SW 1271 (cell line): ENCODE measurements around the gene SVIL.
"Not testable (repeated sequence)": the region's sequence is repeated elsewhere in the genome, so short reads cannot be mapped to it uniquely, and the experiment has no call there.

Source experiments
- DNase-seq, 2 experiments: peaks; one replicate each; lab custom pipeline; 2025; lab: John Stamatoyannopoulos, UW

Gene SVIL

DNA sequence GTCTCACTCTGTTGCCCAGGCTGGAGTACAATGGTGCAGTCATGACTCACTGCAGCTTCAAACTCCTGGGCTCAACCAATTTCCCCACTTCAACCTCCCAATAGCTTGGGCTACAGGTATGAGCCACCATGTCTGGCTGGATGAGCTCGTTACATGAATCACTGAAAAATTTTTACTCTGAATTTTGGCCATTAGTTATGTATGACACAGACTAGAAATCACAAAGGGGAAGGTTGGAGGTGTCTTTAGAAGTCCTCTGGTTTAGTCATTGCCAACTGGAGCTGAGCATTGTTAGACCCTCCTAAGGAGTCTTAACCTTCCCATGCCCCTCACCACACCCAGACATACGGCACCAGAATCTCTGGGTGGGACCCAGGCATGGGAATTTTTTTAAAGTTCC, 34.7 kb downstream of the SVIL start:
- DNase-seq: no peak

DNA sequence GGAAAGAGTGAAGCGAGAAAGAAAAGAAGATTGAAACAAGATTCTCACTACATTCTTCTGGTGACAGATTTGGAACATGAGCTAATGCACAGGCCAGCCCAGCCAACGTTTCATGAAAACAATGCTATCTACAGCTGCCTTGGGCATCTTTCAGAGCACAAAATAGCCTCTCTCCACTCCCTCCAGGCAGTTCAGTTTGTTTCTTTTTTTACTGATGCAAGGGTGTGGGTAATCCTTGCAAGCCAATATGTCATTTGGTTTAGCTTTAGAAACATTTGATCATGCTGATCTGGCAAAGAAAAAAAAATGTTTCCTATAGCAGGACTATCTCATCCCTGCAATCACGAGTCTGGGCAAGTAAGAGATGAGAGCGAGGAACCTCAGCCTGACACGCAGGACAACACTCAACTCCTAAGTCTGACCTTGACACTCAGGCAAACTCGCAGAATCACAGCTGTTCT, 35.9 kb downstream of the SVIL start:
- DNase-seq: no peak

DNA sequence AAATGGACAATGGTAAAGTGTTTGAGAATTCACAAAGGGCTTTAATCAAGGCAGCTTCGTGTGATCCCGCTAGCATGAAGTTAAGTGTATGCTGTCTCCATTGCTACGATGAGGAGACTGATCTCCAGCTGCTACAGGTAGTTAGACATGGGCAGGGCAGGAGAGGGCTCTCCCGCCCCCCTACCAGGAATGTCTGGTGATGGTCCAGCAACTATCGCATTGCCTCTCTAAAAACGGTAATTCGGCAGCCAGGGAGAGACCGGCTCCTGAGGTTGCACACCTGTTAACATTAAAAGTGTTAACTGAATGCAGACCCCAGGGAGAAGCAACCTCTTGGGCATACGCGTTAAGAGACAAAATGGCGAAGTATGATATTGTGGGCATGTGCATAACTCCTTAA, 37.9 kb downstream of the SVIL start:
- DNase-seq: no peak

DNA sequence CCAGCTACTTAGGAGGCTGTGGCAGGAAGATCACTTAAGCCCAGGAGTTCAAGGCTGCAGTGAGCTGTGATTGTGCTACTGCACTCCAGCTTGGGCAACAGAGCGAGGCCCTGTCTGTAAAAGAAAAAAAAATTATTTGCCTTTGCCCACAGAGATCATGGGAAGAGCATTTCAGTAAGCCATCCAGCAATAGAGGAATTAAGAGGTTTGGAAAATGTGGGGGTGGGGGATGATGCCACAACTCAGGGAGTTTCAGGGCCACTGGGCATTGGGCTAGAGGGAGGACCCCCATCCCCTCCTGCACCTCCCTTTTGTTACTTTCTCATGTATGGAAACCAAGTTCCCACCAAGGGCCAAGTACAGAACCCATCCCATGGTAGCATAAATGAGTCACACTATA, 38.4 kb downstream of the SVIL start:
- DNase-seq: no peak

DNA sequence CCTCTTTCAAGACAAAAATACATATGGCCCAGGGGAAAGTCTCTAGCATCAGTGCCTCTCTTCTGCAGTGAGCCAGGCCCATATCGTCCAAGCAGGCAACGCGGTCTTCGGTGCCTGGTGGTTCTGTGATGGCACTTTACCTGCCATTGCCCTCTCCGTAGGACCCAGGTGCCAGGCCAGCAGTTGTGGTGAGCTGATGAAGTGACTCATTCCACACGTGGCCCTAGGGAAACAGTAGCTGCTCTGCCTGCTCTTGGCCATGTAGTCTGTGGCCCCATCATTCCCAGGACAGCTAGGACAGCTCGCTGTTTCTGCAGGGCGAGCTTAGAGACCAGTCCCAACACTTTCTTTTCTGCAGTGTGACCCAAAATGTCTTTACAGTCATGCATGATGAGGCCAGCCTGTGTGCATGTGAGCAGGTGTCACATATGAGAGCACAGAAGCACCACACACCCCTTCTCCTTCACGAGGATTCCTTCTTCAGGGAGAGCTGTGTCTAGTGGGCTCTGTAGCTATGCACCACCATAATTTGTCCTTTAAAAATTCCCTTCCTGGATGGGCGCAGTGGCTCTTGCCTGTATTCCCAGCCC, 39.0 kb downstream of the SVIL start:
- no peak for DNase-seq

DNA sequence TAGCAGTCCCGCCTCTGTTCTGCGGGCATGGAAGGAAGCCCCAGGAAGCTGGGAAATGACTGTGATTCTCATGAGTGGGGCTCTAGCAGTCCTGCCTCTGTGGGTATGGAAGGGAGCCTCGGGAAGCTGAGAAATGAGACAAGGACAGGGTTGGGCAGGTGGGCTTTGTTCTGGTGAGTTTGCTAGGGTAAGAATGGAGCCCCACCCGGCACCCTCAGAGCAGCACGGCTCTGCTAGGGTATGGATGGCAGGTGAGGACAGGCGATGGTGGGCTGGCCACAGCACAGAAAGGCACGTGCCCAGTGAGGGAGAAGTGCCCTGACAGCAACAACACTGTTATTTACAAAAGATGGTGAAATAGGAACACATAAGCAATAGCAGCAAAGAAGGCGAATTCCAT, 39.6 kb downstream of the SVIL start:
- no peak for DNase-seq

DNA sequence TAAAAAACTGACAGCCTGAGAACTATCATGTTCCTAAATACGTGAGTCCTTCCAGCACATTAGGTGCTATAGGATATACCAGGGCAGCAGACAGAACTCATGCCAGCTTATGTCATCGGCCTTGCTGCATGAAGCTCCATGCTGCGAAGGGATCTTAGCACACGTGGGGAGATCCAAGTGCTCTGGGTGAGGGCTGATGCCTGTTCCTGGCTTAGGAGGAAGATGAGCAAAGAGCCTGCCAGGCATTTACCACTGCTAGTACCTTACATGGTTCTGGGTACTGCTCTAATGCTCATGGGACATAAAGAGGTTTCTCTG, 43.2 kb downstream of the SVIL start:
- DNase-seq: no peak

DNA sequence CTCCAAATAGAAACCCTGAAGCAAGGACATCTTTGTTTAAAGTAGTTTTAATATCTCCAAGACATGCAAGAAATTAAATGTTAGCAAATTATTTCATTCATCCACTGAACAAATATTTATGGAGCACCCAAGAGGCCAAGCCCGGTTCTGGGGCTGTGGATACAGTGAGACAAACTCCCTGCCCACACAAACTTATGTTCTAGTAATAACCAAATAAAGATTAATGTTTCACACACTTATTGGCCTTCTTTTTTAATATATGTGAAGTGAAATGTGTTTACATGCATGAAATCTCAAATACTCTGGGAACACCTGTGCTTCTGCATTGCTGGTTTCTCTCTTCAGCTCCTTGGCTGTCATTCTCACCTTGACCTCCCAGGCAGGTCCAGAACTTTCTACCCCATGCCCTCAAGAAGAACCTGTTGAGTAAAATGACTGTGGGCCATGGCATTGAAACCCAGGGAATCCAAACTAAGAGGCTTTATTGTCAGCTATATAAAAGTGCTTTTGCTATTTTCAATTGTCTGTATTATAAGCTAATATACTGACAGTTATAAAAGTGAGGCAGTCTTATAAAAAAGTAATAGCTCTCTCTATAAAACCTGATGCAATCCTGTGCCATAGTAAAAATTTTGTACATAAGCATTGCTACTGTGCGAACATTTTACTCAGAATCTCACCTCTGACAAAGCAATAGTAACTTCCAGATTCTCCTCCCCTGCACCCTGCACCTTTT, 43.7 kb downstream of the SVIL start:
- DNase-seq: no peak

DNA sequence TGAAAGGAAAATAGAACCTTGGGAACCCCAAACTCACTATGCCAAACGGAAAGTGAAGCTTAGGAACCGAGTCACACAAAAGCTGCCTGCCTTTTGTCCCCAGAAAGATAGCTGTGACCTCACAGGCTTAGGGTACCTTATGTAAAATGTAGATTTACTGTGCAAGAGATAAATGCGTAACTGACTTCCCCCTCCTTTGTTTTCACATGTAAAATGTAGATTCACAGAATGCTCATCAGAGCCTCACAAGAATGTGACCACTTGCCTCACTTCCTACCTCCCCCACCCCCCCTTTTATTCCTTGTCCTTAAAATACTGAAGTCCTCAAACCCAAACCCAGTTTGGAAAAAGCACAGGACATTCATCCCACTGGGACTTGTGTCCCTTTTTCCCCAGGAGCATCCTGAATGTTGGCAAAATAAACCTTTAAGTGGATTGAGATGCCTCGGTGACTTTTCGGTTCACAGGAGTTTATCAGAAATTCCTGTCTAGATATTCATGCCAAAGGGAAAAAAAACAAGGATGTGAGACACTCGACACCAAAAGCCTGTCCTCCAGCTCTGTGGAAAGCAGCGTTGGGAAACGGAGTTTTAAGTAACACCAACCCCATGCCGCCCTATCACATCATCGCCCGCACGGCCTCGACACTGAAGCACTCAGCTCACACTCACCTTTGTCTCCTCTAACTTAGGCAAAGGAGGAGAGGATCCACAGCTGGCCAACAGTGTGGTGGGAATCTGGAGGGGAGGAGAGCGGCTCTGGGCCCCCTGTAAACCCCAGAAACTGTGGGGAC, 45.9 kb downstream of the SVIL start:
- DNase-seq: peak in 1 of 2 experiments; percentile 49

DNA sequence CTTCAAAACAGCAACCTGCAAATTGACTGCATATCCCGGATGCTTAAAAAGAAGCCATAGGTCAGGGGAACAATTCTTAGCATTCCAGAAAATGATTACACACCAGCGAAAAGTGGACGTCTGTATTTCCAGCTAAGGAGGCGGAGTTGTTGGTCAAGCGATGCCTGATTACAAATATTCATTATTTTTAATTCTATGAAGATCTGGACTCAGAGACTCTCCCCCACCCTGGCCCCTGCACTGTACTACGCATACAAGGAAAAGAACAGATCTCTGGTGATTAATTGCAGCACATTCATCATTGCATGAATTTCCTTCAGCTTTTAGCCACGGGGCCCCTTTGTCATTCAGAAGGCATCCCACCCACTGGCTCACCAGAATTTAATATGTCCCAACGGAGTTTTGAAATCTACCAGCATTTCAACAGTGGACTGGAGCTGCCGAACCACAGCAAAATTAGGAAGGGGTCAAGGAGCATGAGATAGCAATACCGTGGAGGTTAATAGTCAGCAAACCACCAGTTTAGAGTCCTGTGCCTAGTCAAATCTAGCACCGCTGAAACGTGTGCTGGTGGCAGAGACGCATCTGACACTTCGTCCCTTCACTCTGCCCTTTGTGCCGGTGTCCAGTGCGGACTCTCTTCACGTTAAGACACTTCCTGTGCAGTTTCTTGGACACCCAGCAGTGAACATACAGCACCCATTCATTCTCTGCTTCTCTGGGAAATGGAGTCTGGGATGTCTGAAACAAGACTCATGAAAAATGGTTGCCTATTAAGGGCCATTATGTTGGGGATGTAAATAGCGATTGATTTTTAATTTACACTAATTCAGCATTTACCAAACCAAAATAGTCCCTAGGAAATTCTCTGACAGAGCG, 46.8 kb downstream of the SVIL start:
- not testable (repeated sequence) for DNase-seq

DNA sequence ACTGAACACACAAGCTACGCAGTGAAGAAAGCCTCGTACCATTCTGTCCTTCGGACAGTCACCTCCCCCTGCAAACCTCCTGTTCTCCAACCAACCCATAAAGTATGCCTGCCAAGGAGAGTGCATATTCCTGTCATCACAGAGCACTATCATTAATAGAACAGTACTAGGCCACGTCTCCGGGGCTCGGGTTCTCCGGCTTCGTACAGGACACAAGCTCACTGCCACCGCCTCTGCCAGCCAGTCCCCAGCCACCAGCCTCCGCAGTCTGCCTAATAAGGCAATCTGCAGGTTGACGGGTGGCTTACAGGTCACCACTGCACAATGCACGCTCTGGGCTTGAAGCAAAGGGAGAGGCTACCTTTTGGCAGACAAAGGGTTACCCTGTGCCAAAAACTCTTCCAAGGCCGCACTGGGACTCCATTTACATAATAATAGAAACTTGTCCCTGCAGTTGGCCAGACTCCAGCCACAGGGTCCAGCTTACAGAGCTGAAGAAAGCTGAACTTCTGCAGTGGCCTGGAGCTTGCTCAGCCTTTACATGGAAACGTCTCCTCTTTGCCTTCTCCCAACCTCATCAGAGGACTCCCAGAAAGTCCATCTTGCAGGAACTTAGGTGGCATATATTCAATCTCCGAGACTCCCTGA, 47.5 kb downstream of the SVIL start:
- not testable (repeated sequence) for DNase-seq

DNA sequence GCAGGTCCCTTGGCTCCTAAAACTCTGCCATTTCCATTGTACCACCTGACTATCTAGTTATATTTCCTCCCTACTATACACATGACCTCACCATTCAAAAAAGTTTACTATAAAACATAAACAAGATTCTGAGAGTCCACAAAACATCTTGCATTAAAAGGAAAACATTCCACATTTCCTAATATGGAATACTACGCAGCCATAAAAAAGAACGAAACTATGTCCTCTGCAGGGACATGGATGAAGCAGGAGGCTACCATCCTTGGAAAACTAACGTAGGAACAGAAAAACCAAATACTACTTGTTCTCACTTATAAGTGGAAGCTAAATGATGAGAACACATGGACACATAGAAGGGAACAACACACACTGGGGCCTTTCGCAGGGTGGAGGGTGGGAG, 48.3 kb downstream of the SVIL start:
- no peak for DNase-seq

DNA sequence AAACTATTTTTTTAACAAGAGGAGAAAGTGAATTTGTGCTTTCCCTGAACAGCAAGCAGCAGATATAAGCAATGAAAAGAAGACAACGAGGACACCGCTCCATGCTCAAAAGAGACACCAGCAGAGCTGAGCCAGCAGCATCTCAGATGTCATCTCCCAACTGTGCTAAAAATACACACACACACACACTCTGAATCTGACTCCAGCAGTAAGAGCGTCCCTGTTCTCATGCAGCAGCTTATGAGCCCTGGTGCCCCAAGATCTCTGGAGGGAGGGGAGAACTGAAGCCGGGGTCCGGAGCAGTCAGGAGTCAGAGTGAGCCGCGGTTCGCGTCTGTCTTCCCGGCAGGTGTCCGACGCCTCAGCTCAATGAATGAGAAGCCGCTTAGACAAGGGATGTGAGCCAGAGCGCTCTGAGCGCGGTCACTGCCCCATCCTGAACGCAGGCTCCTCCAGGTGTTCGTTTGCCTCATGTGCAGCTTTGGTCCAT, 49.2 kb downstream of the SVIL start:
- DNase-seq: no peak

DNA sequence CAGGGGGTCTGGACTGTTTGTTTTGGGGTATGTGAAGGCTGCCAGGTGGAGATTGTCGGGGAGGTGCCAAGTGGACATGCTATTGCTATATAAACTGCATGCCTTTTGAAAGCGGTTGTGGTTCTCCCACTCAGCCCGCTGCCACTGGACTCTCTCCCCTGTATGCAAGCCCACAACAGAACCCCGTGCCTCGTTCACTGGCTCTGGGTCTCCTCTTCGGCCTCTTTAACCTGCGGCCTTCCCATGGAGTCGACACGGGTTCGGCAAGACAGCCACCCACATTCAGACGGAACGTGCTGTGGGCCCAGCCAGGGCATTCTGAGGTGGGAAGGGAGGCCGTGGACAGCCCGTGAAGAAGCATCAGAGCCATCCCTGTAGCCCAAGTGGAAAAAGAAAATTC, 50.3 kb downstream of the SVIL start:
- DNase-seq: no peak

DNA sequence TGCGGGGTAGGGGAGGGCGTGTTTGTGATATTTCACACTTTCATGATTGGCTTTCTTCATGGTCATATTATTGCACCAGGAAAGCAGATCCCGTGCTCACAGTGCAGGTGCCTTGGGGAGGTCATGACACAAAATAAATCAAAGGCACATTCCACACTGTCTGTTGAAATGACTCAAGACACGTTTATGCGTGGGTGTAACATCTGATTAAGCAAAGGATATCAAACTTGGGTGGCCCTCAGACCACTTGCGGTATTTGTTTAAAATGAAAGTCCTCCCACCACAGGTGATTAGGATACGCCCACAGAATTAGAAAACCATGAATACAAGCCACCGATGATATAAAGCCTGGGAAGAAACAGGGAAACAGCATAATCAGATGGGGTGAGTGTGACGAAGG, 51.1 kb downstream of the SVIL start:
- no peak for DNase-seq

DNA sequence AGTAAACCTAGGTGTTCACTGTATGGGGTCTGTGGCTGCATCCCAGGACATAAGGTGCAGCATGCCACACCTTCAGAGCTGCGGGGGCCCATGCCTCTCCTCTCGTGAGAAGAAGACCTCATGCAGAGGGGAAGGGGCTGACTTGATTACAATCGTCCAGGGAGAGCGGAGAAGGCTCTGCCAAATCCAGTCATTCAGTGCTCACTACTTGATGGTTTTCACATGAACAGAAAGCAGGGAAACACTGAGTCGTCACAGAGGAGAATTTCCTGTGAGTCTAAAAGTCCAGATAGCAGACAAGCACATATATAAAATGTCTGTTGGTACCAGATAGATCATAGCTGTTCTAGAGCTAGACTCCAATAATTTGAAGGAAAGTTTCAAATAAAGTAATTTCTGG, 52.0 kb downstream of the SVIL start:
- peak in 1 of 2 experiments; percentile 42 for DNase-seq

DNA sequence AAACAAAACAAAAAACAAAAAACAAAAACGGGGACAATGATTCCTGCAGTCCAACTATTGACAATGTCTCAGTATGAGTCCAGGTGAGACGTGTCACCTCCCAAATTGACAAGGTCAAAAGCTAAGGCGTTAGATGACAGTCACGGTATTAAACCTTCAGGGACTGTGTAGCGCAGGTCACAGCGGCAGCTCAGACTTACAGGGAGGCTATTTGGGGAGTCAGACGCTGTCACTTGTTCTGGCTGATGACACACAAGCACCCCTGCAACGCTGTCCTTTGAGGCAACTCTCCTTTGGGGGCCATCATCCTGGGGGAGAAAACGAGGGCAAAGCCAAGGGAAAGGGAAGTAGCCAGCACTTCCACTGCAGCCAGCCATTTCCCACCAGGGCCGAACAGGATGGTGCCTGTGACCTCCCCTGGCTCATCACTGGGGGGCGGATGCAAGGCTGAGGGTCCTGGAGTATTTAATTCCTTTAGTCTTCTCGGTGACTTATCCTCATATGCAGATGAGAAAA, 55.3 kb downstream of the SVIL start:
- no peak for DNase-seq

DNA sequence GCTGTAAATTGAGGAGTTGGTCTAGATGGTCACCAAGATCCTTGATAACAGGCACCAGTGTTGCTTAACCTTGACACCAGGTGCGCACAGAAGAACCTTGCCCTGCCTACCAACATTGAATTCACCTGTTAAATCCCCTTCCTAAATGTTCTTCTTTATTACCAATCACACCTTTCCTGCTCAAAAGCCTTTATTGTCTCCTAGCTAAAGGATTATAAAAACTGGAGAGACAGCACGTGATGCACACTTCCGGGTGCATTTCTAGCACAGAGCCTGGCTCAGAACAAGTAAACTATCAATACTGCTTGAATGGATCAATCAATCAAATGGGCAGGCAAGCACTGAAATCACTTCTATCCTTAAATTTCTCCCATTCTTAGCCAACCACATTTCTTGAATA, 56.3 kb downstream of the SVIL start:
- DNase-seq: no peak

DNA sequence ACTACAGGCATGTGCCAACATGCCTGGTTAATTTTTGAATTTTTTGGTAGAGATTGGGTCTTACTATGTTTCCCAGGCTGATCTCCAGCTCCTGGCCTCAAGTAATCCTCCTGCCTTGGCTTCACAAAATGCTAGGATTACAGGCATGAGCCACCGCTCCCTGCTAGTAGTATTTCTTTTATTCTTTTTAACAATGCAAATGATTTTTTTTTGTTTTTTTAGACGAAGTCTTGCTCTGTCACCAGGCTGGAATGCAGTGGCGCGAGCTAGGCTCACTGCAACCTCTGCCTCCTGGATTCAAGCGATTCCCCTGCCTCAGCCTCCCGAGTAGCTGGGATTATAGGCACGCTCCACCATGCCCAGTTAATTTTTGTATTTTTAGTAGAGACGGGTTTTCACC, 58.1 kb downstream of the SVIL start:
- no peak for DNase-seq

DNA sequence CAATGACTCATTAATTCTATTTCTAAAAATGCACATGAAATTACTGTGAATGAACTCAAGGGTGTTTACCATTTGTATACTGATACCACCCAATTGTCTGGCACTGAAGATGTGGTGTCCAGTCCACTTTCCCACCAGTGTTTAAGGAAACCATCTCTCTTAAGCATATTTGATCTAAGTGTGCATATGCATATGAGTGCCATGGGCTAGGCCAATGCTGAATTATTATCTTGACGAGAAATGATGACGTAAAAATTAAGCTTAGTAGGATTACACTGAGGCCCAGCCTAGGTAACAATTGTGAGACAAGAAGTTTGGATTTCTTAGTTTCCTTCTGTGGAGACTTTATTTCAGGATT, 59.7 kb downstream of the SVIL start:
- DNase-seq: no peak
